ENCODE measurements around the gene TMEM267. TPM values are rescaled to one million over a fixed set of nuclear protein-coding genes. Genes with fewer than 3 reads are reported as not detected.
"Not testable (repeated sequence)": the region's sequence is repeated elsewhere in the genome, so short reads cannot be mapped to it uniquely, and the experiment has no call there.

The TMEM267 gene
- total RNA-seq, 1 donor from 2014 or later = 17.9 TPM

- no peaks in the 10 kb centered on the region for H3K27me3 ChIP-seq (ENCODE audit: control insufficient read depth, insufficient read depth, low read length)
- DNase-seq (ENCODE audit: low read depth) = no peak
Measured at GRCh38 chr5:43410414-43410813, 73.3 kb downstream of the TMEM267 start.

DNA sequence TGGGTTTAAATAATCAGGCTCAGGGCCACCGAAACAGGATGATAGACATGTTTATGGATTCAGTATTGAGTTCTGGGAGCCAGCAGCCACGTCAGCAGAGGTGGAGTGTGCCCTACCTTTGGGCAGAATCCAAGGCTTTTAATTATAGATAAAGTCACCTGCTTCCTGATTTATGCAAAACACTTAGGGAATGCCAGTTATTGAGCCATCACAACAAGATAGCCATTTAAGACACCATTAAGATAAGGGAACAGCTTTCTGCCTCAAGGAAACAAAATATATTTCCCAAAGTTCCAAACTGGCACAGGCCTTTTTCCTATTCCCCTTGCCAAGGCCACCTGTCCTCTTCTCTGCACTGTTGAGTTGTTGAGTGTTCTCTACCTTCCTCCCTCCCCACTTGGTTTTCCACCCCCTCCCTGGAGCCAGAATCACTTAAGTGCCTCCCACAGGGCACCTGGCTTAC lies 73.8 kb downstream of the TMEM267 start:
- no peak for TF ChIP-seq CTCF (IDR thresholded peaks at IDR 0.05; ENCODE audit: insufficient read depth, low read length, poor library complexity, severe bottlenecking)
- H3K36me3 ChIP-seq (ENCODE audit: control insufficient read depth, insufficient read depth, low read length) = no peaks in the 10 kb centered on the region
- H3K27me3 ChIP-seq (ENCODE audit: control insufficient read depth, insufficient read depth, low read length) = no peaks in the 10 kb centered on the region
- no peak for DNase-seq (ENCODE audit: low read depth)
- no peak overlapping the region for H3K4me3 ChIP-seq (ENCODE audit: low read depth, low read length)

More at GRCh38 chr5:43410414-43410813, 73.3 kb downstream of the TMEM267 start:
- H3K4me3 ChIP-seq (ENCODE audit: low read depth, low read length) = no peak overlapping the region
- H3K36me3 ChIP-seq (ENCODE audit: control insufficient read depth, insufficient read depth, low read length) = no peaks in the 10 kb centered on the region
- TF ChIP-seq CTCF (IDR thresholded peaks at IDR 0.05; ENCODE audit: insufficient read depth, low read length, poor library complexity, severe bottlenecking) = no peak

DNA sequence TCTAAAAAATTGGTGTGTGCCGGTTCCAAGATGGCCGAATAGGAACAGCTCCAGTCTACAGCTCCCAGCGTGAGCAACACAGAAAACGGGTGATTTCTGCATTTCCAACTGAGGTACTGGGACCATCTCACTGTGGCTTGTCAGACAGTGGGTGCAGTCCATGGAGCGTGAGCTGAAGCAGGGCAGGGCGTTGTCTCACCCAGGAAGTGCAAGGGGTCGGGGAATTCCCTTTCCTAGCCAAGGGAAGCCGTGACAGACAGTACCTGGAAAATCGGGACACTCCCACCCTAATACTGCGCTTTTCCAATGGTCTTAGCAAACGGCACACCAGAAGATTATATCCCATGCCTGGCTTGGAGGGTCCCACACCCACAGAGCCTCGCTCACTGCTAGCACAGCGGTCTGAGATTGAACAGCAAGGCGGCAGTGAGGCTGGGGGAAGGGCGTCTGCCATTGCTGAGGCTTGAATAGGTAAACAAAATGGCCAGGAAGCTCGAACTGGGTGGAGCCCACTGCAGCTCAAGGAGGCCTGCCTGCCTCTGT lies 81.1 kb downstream of the TMEM267 start:
- not testable (repeated sequence) for DNase-seq (ENCODE audit: low read depth); H3K4me3 ChIP-seq (ENCODE audit: low read depth, low read length); H3K27me3 ChIP-seq (ENCODE audit: control insufficient read depth, insufficient read depth, low read length); H3K36me3 ChIP-seq (ENCODE audit: control insufficient read depth, insufficient read depth, low read length)

DNA sequence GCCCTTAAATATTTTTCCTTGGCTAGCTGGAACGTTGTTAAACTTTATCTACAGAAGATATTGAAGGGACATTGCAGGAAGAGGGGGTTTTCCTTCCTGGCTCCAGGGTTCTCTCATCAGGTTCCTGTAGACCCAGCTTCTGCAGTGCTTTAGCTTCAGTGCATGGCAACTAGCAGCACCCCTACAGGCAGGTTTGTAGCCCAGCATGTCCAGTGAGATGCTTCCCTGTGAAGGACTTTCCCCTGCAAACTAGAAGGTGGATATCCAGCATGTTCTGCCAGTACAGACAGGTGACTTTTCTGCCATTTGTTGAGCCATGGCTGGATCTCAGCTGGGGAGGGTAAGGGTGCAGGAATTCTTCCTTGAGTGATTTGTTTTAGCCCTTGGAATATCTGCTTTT lies 81.8 kb downstream of the TMEM267 start:
- Histone ChIP-seq H3K36me3 (ENCODE audit: control insufficient read depth, insufficient read depth, low read length) (no peaks in the 10 kb centered on the region), H3K27me3 (ENCODE audit: control insufficient read depth, insufficient read depth, low read length) (no peaks in the 10 kb centered on the region), H3K4me3 (ENCODE audit: low read depth, low read length) (no peak overlapping the region)
- peak; percentile 28 for TF ChIP-seq CTCF (IDR thresholded peaks at IDR 0.05; ENCODE audit: insufficient read depth, low read length, poor library complexity, severe bottlenecking)
- no peak for DNase-seq (ENCODE audit: low read depth)

GRCh38 chr5:43400082-43400481 lies 83.6 kb downstream of the TMEM267 start:
- TF ChIP-seq CTCF (IDR thresholded peaks at IDR 0.05; ENCODE audit: insufficient read depth, low read length, poor library complexity, severe bottlenecking) = peak; percentile 42
- Histone ChIP-seq H3K27me3 (ENCODE audit: control insufficient read depth, insufficient read depth, low read length) (no peaks in the 10 kb centered on the region), H3K4me3 (ENCODE audit: low read depth, low read length) (no peak overlapping the region), H3K36me3 (ENCODE audit: control insufficient read depth, insufficient read depth, low read length) (no peaks in the 10 kb centered on the region)
- DNase-seq (ENCODE audit: low read depth) = no peak

DNA sequence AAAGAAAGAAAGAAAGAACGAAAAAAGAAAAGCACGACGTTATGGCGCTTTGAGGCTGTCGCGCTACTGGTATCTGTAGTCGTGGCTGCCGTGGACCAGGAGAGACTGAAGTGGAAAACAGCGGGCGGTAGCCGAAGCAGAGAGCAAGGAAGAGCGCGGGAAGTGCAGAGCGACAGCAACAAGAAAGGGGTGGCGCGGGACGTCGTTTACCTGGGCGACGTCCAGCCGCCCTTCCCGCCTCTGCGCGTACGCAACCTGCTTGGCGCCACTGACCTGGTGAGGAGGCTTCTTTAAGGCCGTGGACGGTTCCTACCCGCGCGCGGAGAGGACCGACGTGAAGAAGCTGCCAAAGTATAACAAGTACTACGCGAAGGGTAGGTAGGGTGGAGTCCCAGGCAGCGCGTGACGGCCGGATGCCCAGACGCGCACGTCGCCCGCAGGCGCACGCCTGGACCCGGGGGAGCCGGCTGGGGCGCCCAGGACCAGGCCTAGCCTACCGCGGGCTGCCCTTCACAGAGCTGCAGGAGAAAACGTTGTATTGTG lies 86.8 kb downstream of the TMEM267 start:
- Histone ChIP-seq H3K4me3 (ENCODE audit: low read depth, low read length) (peak overlapping the region; percentile 55), H3K27me3 (ENCODE audit: control insufficient read depth, insufficient read depth, low read length) (no peaks in the 10 kb centered on the region), H3K36me3 (ENCODE audit: control insufficient read depth, insufficient read depth, low read length) (no peaks in the 10 kb centered on the region)
- no peak for DNase-seq (ENCODE audit: low read depth)
- no peak for TF ChIP-seq CTCF (IDR thresholded peaks at IDR 0.05; ENCODE audit: insufficient read depth, low read length, poor library complexity, severe bottlenecking)

Other genes starting within 250 kb of the TMEM267 start
- 64.3 and 72.8 TPM in 2 replicates for gene HMGCS1, start 170.5 kb downstream of the TMEM267 start, total RNA-seq
- gene CCL28, start 71.5 kb downstream of the TMEM267 start, total RNA-seq = 4.7 and 7.5 TPM in 2 replicates
- 0.38 and 1.1 TPM in 2 replicates for gene C5orf34, start 31.3 kb upstream of the TMEM267 start, total RNA-seq
- 151 and 179 TPM in 2 replicates for gene PAIP1, start 73.2 kb upstream of the TMEM267 start, total RNA-seq
- 33.3 and 41.4 TPM in 2 replicates for gene NNT, start 119.3 kb upstream of the TMEM267 start, total RNA-seq